ENCODE measurements around the gene DDR1. TPM values are rescaled to one million over a fixed set of nuclear protein-coding genes. Genes with fewer than 3 reads are reported as not detected.
A peak's percentile ranks its signal among the peaks of the same experiment; 100 is the strongest.

The DDR1 gene
- total RNA-seq, 4 donors from 2014 or later, result 131 to 261 (median 140) TPM

GRCh38 chr6:30882204-30882758 lies 2.0 kb upstream of the DDR1 start:
- H3K4me3 ChIP-seq, result peak overlapping the region; percentile 55 to 97 (median 90)
- 33 to 40% methylated on average over 1 to 3 of the region's 8 CpGs for WGBS, 2 donors

GRCh38 chr6:30882759-30883684 lies 1.3 kb upstream of the DDR1 start:
- WGBS, 2 donors, result 17 to 31% methylated on average over 6 to 7 of the region's 15 CpGs
- Histone ChIP-seq H3K4me3 (peak overlapping the region; percentile 55 to 97 (median 90)), H3K27me3 (no peaks in the 10 kb centered on the region), H3K4me1 (peaks cover 22 to 81% (median 43%) of the 10 kb centered on the region in 3 donors), H3K27ac (peak overlapping the region; percentile 93 to 99 (median 98)), H3K36me3 (no peaks in the 10 kb centered on the region), H3K9me3 (no peaks in the 10 kb centered on the region)
- TF ChIP-seq, protein P1, sequence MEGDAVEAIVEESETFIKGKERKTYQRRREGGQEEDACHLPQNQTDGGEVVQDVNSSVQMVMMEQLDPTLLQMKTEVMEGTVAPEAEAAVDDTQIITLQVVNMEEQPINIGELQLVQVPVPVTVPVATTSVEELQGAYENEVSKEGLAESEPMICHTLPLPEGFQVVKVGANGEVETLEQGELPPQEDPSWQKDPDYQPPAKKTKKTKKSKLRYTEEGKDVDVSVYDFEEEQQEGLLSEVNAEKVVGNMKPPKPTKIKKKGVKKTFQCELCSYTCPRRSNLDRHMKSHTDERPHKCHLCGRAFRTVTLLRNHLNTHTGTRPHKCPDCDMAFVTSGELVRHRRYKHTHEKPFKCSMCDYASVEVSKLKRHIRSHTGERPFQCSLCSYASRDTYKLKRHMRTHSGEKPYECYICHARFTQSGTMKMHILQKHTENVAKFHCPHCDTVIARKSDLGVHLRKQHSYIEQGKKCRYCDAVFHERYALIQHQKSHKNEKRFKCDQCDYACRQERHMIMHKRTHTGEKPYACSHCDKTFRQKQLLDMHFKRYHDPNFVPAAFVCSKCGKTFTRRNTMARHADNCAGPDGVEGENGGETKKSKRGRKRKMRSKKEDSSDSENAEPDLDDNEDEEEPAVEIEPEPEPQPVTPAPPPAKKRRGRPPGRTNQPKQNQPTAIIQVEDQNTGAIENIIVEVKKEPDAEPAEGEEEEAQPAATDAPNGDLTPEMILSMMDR (IDR thresholded peaks at IDR 0.05), result no peak
- peak in 1 of 4 donors; percentile 60 for TF ChIP-seq POLR2A (IDR thresholded peaks at IDR 0.05)
- no peak for DNase-seq
- intact Hi-C loops (cut with DNase I), result loop anchor here (5.0 to 10.0 kb wide), 2 partner anchors 141 to 198 kb away; partner anchors contain the start of genes FLOT1, IER3 and PPP1R18

More at GRCh38 chr6:30882204-30882758, 2.0 kb upstream of the DDR1 start:
- Histone ChIP-seq H3K36me3 (no peaks in the 10 kb centered on the region), H3K27me3 (no peaks in the 10 kb centered on the region), H3K4me1 (peaks cover 30 to 81% (median 48%) of the 10 kb centered on the region in 3 donors), H3K27ac (peak overlapping the region; percentile 93 to 99 (median 98)), H3K9me3 (no peaks in the 10 kb centered on the region)
- no peak for DNase-seq
- intact Hi-C loops (cut with DNase I), result loop anchor here (5.0 to 10.0 kb wide), 2 partner anchors 140 to 197 kb away; partner anchors contain the start of genes FLOT1, IER3 and PPP1R18
- TF ChIP-seq, protein P1 (IDR thresholded peaks at IDR 0.05), result no peak
- TF ChIP-seq POLR2A (IDR thresholded peaks at IDR 0.05), result no peak

GRCh38 chr6:30884521-30885480 lies 482 bp downstream of the DDR1 start:
- H3K36me3 ChIP-seq, result peaks cover 0 to 14% (median 0%) of the 10 kb centered on the region in 3 donors
- peaks cover 22 to 90% (median 49%) of the 10 kb centered on the region in 3 donors for H3K4me1 ChIP-seq
- intact Hi-C loops (cut with DNase I), result loop anchor here (5.0 to 10.0 kb wide), 2 partner anchors 142 to 200 kb away; partner anchors contain the start of genes FLOT1, IER3 and PPP1R18
- H3K27me3 ChIP-seq, result no peaks in the 10 kb centered on the region
- H3K27ac ChIP-seq, result peak overlapping the region; percentile 93 to 99 (median 98)
- no peaks in the 10 kb centered on the region for H3K9me3 ChIP-seq
- peak in 1 of 4 donors; percentile 28 for TF ChIP-seq POLR2A (IDR thresholded peaks at IDR 0.05)
- TF ChIP-seq, protein P1 (IDR thresholded peaks at IDR 0.05), result no peak
- H3K4me3 ChIP-seq, result peak overlapping the region; percentile 55 to 97 (median 90)
- DNase-seq, result no peak
- WGBS, 2 donors, result 16 to 25% methylated on average over 2 to 5 of the region's 59 CpGs

DNA sequence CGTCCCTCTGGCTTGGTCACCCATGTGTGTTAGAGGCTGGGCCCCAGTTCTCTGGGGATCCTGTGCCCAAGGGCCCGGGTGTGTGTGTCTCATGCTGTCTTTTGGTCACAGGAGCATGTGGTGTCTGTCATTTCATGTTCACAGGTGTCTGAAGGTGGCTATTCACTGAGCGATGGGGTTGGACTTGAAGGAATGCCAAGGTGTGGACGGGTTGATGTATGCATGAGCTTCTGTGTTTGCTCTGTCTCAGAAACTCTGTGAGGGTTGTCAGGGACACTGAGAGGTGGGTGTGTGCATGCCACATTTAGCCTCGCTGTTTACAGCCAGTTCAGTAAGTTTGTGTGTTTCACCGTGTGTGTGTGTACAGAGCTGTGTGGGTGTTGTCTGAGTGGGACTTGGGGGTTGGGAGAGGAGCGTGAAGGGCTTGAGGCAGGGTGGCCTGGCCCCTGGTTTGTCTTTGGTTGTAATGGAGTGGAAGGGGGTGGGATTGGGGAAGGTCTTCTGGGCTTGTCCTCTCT lies 1.2 kb downstream of the DDR1 start:
- no peak for TF ChIP-seq POLR2A (IDR thresholded peaks at IDR 0.05)
- TF ChIP-seq, protein P1 (IDR thresholded peaks at IDR 0.05), result no peak
- intact Hi-C loops (cut with DNase I), result loop anchor here (10.0 kb wide), 1 partner anchor 201 kb away; the partner anchor contains the start of gene PPP1R18
- 12 to 28% methylated on average over 5 to 6 of the region's 7 CpGs for WGBS, 2 donors
- Histone ChIP-seq H3K27me3 (no peaks in the 10 kb centered on the region), H3K36me3 (peaks cover 0 to 21% (median under 1%) of the 10 kb centered on the region in 3 donors), H3K27ac (peak overlapping the region; percentile 93 to 99 (median 98)), H3K4me3 (peak overlapping the region; percentile 55 to 97 (median 90)), H3K9me3 (no peaks in the 10 kb centered on the region), H3K4me1 (peaks cover 29 to 97% (median 54%) of the 10 kb centered on the region in 3 donors)
- DNase-seq, result no peak
